ENCODE data around the gene HIVEP1. TPM values are rescaled to one million over a fixed set of nuclear protein-coding genes. Genes with fewer than 3 reads are reported as not detected.

HIVEP1 gene
- total RNA-seq, 1 donor from 2014 or later = 27.8 TPM

DNA sequence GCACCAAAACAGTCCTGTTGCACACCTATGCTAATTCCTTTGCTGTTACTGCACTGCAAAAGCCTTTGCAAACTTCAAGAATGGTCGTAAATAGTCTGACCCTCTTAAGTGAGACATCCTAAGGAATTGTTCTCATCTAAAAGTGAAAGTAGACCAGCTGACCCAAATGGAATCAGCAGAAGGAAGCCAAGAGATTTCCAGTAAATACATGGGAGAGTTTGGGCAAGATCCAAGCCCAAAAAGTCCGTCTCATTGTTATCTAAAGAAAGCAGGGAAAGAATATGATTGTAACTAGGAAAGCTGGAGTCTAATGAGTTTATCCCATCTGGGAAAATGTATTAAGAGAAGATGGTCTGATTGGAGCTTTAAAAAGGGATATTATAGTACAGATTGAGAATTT is 43.0 kb upstream of the HIVEP1 start:
- Mint-ChIP-seq H3K27ac (ENCODE audit: unreplicated experiment) (peak overlapping the region; percentile 45), H3K4me1 (ENCODE audit: unreplicated experiment) (peaks cover 31% of the 10 kb centered on the region), H3K27me3 (ENCODE audit: unreplicated experiment) (no peaks in the 10 kb centered on the region), H3K4me3 (ENCODE audit: unreplicated experiment) (peak overlapping the region; percentile 4), H3K9me3 (ENCODE audit: unreplicated experiment) (no peaks in the 10 kb centered on the region), H3K36me3 (ENCODE audit: unreplicated experiment) (no peaks in the 10 kb centered on the region)
- TF ChIP-seq, protein P1, sequence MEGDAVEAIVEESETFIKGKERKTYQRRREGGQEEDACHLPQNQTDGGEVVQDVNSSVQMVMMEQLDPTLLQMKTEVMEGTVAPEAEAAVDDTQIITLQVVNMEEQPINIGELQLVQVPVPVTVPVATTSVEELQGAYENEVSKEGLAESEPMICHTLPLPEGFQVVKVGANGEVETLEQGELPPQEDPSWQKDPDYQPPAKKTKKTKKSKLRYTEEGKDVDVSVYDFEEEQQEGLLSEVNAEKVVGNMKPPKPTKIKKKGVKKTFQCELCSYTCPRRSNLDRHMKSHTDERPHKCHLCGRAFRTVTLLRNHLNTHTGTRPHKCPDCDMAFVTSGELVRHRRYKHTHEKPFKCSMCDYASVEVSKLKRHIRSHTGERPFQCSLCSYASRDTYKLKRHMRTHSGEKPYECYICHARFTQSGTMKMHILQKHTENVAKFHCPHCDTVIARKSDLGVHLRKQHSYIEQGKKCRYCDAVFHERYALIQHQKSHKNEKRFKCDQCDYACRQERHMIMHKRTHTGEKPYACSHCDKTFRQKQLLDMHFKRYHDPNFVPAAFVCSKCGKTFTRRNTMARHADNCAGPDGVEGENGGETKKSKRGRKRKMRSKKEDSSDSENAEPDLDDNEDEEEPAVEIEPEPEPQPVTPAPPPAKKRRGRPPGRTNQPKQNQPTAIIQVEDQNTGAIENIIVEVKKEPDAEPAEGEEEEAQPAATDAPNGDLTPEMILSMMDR (IDR thresholded peaks at IDR 0.05) = no peak
- no peak for DNase-seq (ENCODE audit: extremely low spot score, unreplicated experiment)

DNA sequence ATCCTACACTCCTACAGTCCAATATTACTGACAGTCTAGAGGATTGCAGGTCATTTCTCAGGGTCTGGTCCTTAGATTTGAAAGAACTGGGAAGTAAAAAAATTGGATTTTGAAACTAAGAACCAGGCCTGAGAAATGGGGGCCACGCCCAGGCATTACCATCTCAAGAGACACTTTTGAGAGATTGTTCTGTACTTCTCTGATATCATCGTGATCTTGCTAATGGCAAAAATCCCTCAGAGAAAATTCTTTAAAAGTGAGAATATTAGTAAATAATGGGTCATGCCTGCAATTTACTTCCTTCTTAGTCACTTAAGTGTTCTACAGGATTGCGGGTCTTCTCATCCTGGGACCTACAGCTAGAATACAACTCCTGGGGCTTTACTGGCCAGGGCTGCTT is 42.0 kb upstream of the HIVEP1 start:
- Mint-ChIP-seq H3K4me1 (ENCODE audit: unreplicated experiment) (peaks cover 35% of the 10 kb centered on the region), H3K27ac (ENCODE audit: unreplicated experiment) (no peak overlapping the region), H3K4me3 (ENCODE audit: unreplicated experiment) (no peak overlapping the region), H3K36me3 (ENCODE audit: unreplicated experiment) (no peaks in the 10 kb centered on the region), H3K27me3 (ENCODE audit: unreplicated experiment) (no peaks in the 10 kb centered on the region), H3K9me3 (ENCODE audit: unreplicated experiment) (no peaks in the 10 kb centered on the region)
- DNase-seq (ENCODE audit: extremely low spot score, unreplicated experiment) = no peak
- TF ChIP-seq, protein P1 (IDR thresholded peaks at IDR 0.05) = no peak

DNA sequence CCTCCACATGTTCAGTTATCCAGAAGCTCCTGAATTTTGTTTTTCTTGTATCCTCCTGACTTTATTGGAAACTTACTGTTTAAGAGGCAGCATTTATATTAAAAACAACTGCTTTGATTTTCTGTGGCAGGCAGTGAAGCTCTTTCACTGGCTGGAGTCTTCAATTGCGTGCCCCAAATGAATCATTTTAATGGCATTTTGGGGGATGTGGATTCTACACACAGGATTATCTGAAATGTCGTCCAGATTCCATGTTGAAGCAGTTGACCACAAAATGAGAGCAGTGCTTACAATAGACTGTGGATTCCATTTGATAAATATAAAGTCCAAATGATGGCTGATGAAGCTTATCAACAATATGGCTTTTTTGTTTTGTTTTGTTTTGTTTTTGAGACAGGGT is 41.0 kb upstream of the HIVEP1 start:
- Mint-ChIP-seq H3K36me3 (ENCODE audit: unreplicated experiment) (no peaks in the 10 kb centered on the region), H3K27me3 (ENCODE audit: unreplicated experiment) (no peaks in the 10 kb centered on the region), H3K27ac (ENCODE audit: unreplicated experiment) (peak overlapping the region; percentile 37), H3K4me1 (ENCODE audit: unreplicated experiment) (peaks cover 35% of the 10 kb centered on the region), H3K9me3 (ENCODE audit: unreplicated experiment) (no peaks in the 10 kb centered on the region), H3K4me3 (ENCODE audit: unreplicated experiment) (no peak overlapping the region)
- TF ChIP-seq, protein P1 (IDR thresholded peaks at IDR 0.05) = no peak
- DNase-seq (ENCODE audit: extremely low spot score, unreplicated experiment) = no peak

DNA sequence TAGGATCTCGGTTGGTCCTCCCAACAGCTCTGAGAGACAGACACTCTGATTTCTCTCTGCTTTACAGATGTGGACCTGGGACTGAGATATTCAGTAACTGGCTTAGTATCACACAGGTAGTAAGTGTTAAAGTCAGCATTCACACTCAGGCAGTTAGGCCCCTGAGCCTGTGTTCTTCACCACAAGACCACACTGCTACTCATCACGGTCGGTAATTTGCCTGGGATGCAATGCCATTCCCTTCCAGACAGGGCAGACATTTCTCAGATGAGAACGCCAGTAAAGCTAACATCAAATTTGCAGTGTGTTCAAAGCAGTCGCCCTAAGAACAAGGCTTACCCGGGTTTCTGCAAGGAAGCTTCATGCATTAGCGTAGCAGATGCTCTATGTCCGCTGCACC is 39.8 kb upstream of the HIVEP1 start:
- DNase-seq (ENCODE audit: extremely low spot score, unreplicated experiment) = no peak
- no peaks in the 10 kb centered on the region for H3K9me3 Mint-ChIP-seq (ENCODE audit: unreplicated experiment)
- H3K36me3 Mint-ChIP-seq (ENCODE audit: unreplicated experiment) = no peaks in the 10 kb centered on the region
- no peak overlapping the region for H3K4me3 Mint-ChIP-seq (ENCODE audit: unreplicated experiment)
- no peaks in the 10 kb centered on the region for H3K27me3 Mint-ChIP-seq (ENCODE audit: unreplicated experiment)
- H3K27ac Mint-ChIP-seq (ENCODE audit: unreplicated experiment) = no peak overlapping the region
- TF ChIP-seq, protein P1 (IDR thresholded peaks at IDR 0.05) = no peak
- H3K4me1 Mint-ChIP-seq (ENCODE audit: unreplicated experiment) = peaks cover 35% of the 10 kb centered on the region

DNA sequence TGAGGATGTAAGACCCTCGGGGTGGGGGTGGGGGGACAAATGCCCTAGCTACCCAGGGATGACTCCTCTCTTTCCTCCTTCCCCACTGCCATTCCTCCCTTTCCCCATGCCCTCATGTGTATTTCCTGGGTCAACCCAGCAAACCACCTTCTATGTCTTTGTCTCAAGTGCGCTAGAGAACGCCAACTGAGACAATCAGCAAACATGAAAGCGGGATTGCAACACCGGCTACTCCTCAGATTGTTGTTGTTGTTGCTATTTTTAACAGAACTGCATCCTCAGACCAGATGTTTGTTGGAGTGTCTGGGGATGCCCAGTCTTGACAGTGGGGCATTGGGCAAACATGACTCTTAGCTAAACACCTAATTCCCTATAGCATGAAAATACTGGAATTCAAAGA is 39.3 kb upstream of the HIVEP1 start:
- H3K4me3 Mint-ChIP-seq (ENCODE audit: unreplicated experiment) = no peak overlapping the region
- peaks cover 35% of the 10 kb centered on the region for H3K4me1 Mint-ChIP-seq (ENCODE audit: unreplicated experiment)
- no peaks in the 10 kb centered on the region for H3K27me3 Mint-ChIP-seq (ENCODE audit: unreplicated experiment)
- H3K27ac Mint-ChIP-seq (ENCODE audit: unreplicated experiment) = no peak overlapping the region
- DNase-seq (ENCODE audit: extremely low spot score, unreplicated experiment) = no peak
- no peaks in the 10 kb centered on the region for H3K9me3 Mint-ChIP-seq (ENCODE audit: unreplicated experiment)
- TF ChIP-seq, protein P1 (IDR thresholded peaks at IDR 0.05) = no peak
- no peaks in the 10 kb centered on the region for H3K36me3 Mint-ChIP-seq (ENCODE audit: unreplicated experiment)
